ENCODE data around the gene ABCF2.
A peak's percentile ranks its signal among the peaks of the same experiment; 100 is the strongest.

DNA sequence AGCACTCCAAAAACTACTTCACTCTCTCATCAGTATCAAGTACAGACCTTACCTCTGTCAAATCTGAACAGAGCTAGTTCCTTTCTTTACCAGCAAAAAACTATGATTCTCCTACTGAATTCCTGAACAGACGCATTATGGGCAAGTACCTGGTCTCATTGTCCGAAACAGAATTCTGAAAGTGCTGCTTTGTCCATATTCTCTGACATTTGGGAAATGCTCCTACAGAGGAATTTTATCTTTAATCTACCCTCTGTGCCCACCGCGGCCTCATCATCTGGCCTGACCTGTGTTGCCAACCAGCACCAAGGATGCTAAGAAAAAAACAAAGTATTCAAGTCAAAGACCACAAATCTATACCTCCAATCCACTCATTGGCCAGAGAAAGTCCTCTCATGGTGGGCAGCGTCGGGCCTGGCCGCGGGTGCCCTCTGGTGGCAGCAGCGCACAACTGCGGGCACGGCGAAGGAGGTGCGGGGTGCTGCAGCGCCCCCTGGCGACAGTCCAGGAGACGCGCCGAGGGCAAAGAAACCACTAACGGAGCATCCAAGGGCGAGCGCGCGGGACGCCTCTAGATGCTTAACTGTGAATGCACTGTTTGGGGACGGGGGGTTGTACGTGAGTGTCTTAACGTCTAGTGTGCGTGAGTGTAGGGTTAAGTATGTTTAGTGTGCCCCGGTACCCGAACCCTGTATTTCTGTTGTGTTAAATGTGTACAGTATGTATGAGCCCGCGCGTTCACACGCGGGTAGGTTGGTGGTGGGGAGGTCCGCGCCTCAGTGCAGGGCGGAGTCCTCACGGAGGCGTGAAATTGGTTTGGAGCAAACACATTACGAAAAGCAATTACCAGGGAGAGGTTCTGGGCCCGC, 54.5 kb downstream of the ABCF2 start:
- TF ChIP-seq POLR2A (IDR thresholded peaks at IDR 0.05): no peak
- TF ChIP-seq, protein P1, sequence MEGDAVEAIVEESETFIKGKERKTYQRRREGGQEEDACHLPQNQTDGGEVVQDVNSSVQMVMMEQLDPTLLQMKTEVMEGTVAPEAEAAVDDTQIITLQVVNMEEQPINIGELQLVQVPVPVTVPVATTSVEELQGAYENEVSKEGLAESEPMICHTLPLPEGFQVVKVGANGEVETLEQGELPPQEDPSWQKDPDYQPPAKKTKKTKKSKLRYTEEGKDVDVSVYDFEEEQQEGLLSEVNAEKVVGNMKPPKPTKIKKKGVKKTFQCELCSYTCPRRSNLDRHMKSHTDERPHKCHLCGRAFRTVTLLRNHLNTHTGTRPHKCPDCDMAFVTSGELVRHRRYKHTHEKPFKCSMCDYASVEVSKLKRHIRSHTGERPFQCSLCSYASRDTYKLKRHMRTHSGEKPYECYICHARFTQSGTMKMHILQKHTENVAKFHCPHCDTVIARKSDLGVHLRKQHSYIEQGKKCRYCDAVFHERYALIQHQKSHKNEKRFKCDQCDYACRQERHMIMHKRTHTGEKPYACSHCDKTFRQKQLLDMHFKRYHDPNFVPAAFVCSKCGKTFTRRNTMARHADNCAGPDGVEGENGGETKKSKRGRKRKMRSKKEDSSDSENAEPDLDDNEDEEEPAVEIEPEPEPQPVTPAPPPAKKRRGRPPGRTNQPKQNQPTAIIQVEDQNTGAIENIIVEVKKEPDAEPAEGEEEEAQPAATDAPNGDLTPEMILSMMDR (IDR thresholded peaks at IDR 0.05): peak; percentile 99 to 100 (median 100)
- no peak for TF ChIP-seq EP300 (IDR thresholded peaks at IDR 0.05)
- TF ChIP-seq POLR2AphosphoS5 (IDR thresholded peaks at IDR 0.05): no peak

Data from upper lobe of left lung (tissue), 4 donors.